CD14-positive monocyte (primary cell): Measurements from ENCODE around the gene KDM6A. TPM values are rescaled to one million over a fixed set of nuclear protein-coding genes. Genes with fewer than 3 reads are reported as not detected.

Experiments used
- DNase-seq, 3 donors: peaks; one replicate each; pipeline ENCODE4 v3.0.0-alpha.2; 2011 to 2022
- H2AFZ ChIP-seq: 2 replicates; pipeline ENCODE4 v1.6.0; 2012; ENCODE audit warnings: mild to moderate bottlenecking, low read depth, low read length, inconsistent platforms; ENCODE audit not compliant: insufficient read depth, poor library complexity, severe bottlenecking
- H3K27ac ChIP-seq, 2 donors: 1 replicate in 1 of 2; 2 replicates in 1 of 2; pipeline ENCODE4 v1.5.1; 2012 to 2013; ENCODE audit warnings: low read length in 2 of 2, control low read depth in 1 of 2, inconsistent platforms in 1 of 2, low read depth in 1 of 2, mild to moderate bottlenecking in 1 of 2
- H3K27me3 ChIP-seq, 2 donors: one replicate each; pipeline versions ENCODE4 v1.6.0 to v1.6.1; 2011 to 2013; ENCODE audit warnings: low read length in 2 of 2; ENCODE audit not compliant: control insufficient read depth in 2 of 2, insufficient read depth in 2 of 2
- H3K36me3 ChIP-seq, 2 donors: replicated peaks in 1 of 2; 1 replicate in 1 of 2; 2 replicates in 1 of 2; pipeline versions ENCODE4 v1.5.1 to v1.6.1; 2012 to 2013; ENCODE audit warnings: low read length in 2 of 2, control low read depth in 1 of 2, inconsistent platforms in 1 of 2, mild to moderate bottlenecking in 1 of 2; ENCODE audit not compliant: insufficient read depth in 2 of 2, control insufficient read depth in 1 of 2
- H3K4me1 ChIP-seq, 2 donors: 1 replicate in 1 of 2; 2 replicates in 1 of 2; pipeline versions ENCODE4 v1.5.1 to v1.6.1; 2012 to 2013; ENCODE audit warnings: low read length in 2 of 2, control low read depth in 1 of 2, inconsistent platforms in 1 of 2, mild to moderate bottlenecking in 1 of 2, moderate library complexity in 1 of 2; ENCODE audit not compliant: insufficient read depth in 2 of 2, control insufficient read depth in 1 of 2
- H3K4me2 ChIP-seq: replicated peaks from 2 replicates; pipeline ENCODE3; 2012; ENCODE audit warnings: low read length, moderate library complexity, mild to moderate bottlenecking; ENCODE audit not compliant: poor library complexity, severe bottlenecking; ENCODE audit errors: extremely low read depth
- H3K4me3 ChIP-seq, 3 experiments: fragments of 200-600 bp in 1 of 3; sonication (generic) in 1 of 3; replicated peaks in 1 of 3; 1 replicate in 2 of 3; 2 replicates in 1 of 3; pipeline ENCODE4 v1.5.1; 2011 to 2013; ENCODE audit warnings: low read length in 3 of 3, mild to moderate bottlenecking in 3 of 3, control low read depth in 2 of 3, low read depth in 2 of 3, inconsistent platforms in 1 of 3, moderate library complexity in 1 of 3
- H3K79me2 ChIP-seq: 2 replicates; pipeline ENCODE4 v1.6.0; 2012; ENCODE audit warnings: mild to moderate bottlenecking, control low read depth, inconsistent platforms, low read length, moderate library complexity; ENCODE audit not compliant: insufficient read depth
- H3K9ac ChIP-seq: 2 replicates; pipeline ENCODE4 v1.6.0; 2017; ENCODE audit warnings: low read length, mild to moderate bottlenecking; ENCODE audit not compliant: insufficient read depth, poor library complexity, severe bottlenecking
- H3K9me3 ChIP-seq, 2 donors: replicated peaks in 1 of 2; 1 replicate in 1 of 2; 2 replicates in 1 of 2; pipeline versions ENCODE4 v1.5.1 to v1.6.1; 2012 to 2013; ENCODE audit warnings: low read length in 2 of 2, control low read depth in 1 of 2; ENCODE audit not compliant: control insufficient read depth in 1 of 2, insufficient read depth in 1 of 2
- H4K20me1 ChIP-seq: 2 replicates; pipeline ENCODE4 v1.6.0; 2012; ENCODE audit warnings: mild to moderate bottlenecking, low read length, control low read depth, moderate library complexity; ENCODE audit not compliant: insufficient read depth
- H3K27ac Mint-ChIP-seq, 7 donors: one replicate each; pipeline ENCODE4 v1.8.0; 2020; ENCODE audit warnings: mild to moderate bottlenecking in 7 of 7, mixed read lengths in 7 of 7, moderate library complexity in 6 of 7, inconsistent platforms in 2 of 7
- H3K27me3 Mint-ChIP-seq, 3 donors: one replicate each; pipeline ENCODE4 v1.8.0; 2021 to 2022; ENCODE audit warnings: low read depth in 3 of 3, mild to moderate bottlenecking in 3 of 3, mixed read lengths in 3 of 3, moderate library complexity in 3 of 3, inconsistent platforms in 1 of 3
- H3K36me3 Mint-ChIP-seq, 2 donors: one replicate each; pipeline ENCODE4 v1.8.0; 2020; ENCODE audit warnings: mixed read lengths in 2 of 2, inconsistent platforms in 1 of 2, mild to moderate bottlenecking in 1 of 2
- H3K4me1 Mint-ChIP-seq: one replicate; pipeline ENCODE4 v1.8.0; 2020; ENCODE audit warnings: mild to moderate bottlenecking, mixed read lengths
- H3K4me3 Mint-ChIP-seq, 2 donors: one replicate each; pipeline ENCODE4 v1.8.0; 2020; ENCODE audit warnings: mild to moderate bottlenecking in 2 of 2, mixed read lengths in 2 of 2, moderate library complexity in 1 of 2
- H3K9me3 Mint-ChIP-seq, 7 donors: one replicate each; pipeline ENCODE4 v1.8.0; 2020 to 2022; ENCODE audit warnings: mixed read lengths in 7 of 7, mild to moderate bottlenecking in 6 of 7, moderate library complexity in 6 of 7, inconsistent platforms in 2 of 7
- CTCF ChIP-seq: fragments of 200-600 bp; IDR thresholded peaks from one replicate; pipeline ENCODE4 v1.8.0; 2022; ENCODE audit warnings: antibody characterized with exemption, mild to moderate bottlenecking
- WGBS: methylation state at CpG from one replicate; pipeline ENCODE4 v1.1.5; 2013; ENCODE audit warnings: missing lambda C conversion rate; ENCODE audit not compliant: insufficient coverage; 5-methylcytosine and 5-hydroxymethylcytosine counted together
- intact Hi-C, 2 donors: fragments of 100-400 bp; cut with micrococcal nuclease; formaldehyde crosslinking; loops; one replicate each; pipeline versions ENCODE4 v1.15.0 to v1.15.1; 2023
- polyA plus RNA-seq, 3 donors: library from polyadenylated mRNA; depleted of rRNA in 1 of 3; unstranded in 2 of 3; stranded (reverse) in 1 of 3; fragments of 300-500 nt in 2 of 3; fragments of >200 nt in 1 of 3; fragmentation: Illumina TruSeq in 2 of 3; gene quantifications; 1 replicate in 2 of 3; 2 replicates in 1 of 3; pipeline ENCODE4 v1.2.3, GENCODE V29; 2012 to 2021

The KDM6A gene
- polyA plus RNA-seq, 3 donors = 7.6 to 35.0 (median 13.8) TPM

GRCh38 chrX:45026036-45026435 is 153.0 kb downstream of the KDM6A start:
- Histone ChIP-seq H2AFZ (no peak overlapping the region), H3K4me2 (no peak overlapping the region), H3K79me2 (peaks cover 99% of the 10 kb centered on the region), H3K36me3 (peaks cover 0 to 20% of the 10 kb centered on the region in 2 donors), H3K4me3 (no peak overlapping the region), H4K20me1 (peaks cover 99% of the 10 kb centered on the region), H3K9me3 (no peaks in the 10 kb centered on the region), H3K4me1 (no peaks in the 10 kb centered on the region), H3K27me3 (no peaks in the 10 kb centered on the region), H3K9ac (no peak overlapping the region), H3K27ac (no peak overlapping the region)
- WGBS = no CpG with 5 or more reads among the region's 2 CpGs
- Mint-ChIP-seq H3K27me3 (no peaks in the 10 kb centered on the region), H3K27ac (no peak overlapping the region), H3K4me3 (no peak overlapping the region), H3K9me3 (no peaks in the 10 kb centered on the region), H3K4me1 (no peaks in the 10 kb centered on the region), H3K36me3 (peaks cover 1 to 25% of the 10 kb centered on the region in 2 donors)
- intact Hi-C loops = no loop called here
- no peak for DNase-seq
- TF ChIP-seq CTCF = no peak

GRCh38 chrX:45031830-45032378 is 158.9 kb downstream of the KDM6A start:
- no peak for DNase-seq
- no CpG with 5 or more reads among the region's 3 CpGs for WGBS
- H3K4me3 ChIP-seq = no peak overlapping the region
- H3K36me3 ChIP-seq = peaks cover 0 to 12% of the 10 kb centered on the region in 2 donors
- Mint-ChIP-seq H3K4me3 (no peak overlapping the region), H3K27ac (no peak overlapping the region), H3K9me3 (no peaks in the 10 kb centered on the region), H3K27me3 (no peaks in the 10 kb centered on the region), H3K4me1 (no peaks in the 10 kb centered on the region), H3K36me3 (peaks cover 0 to 20% of the 10 kb centered on the region in 2 donors)
- peaks cover 85% of the 10 kb centered on the region for H4K20me1 ChIP-seq
- no peaks in the 10 kb centered on the region for H3K27me3 ChIP-seq
- H3K9me3 ChIP-seq = no peaks in the 10 kb centered on the region
- no peak overlapping the region for H3K9ac ChIP-seq
- no peak overlapping the region for H2AFZ ChIP-seq
- H3K27ac ChIP-seq = no peak overlapping the region
- H3K79me2 ChIP-seq = peaks cover 71% of the 10 kb centered on the region
- intact Hi-C loops = no loop called here
- H3K4me2 ChIP-seq = no peak overlapping the region
- no peak for TF ChIP-seq CTCF
- no peaks in the 10 kb centered on the region for H3K4me1 ChIP-seq
